SHP77 treated with DMSO at 0.1 percent for 48 hours (cell line): ENCODE measurements around the gene SCAF11.

Experiments used
- DNase-seq: peaks from one replicate; lab custom pipeline; 2025; lab: John Stamatoyannopoulos, UW

Gene SCAF11

DNA sequence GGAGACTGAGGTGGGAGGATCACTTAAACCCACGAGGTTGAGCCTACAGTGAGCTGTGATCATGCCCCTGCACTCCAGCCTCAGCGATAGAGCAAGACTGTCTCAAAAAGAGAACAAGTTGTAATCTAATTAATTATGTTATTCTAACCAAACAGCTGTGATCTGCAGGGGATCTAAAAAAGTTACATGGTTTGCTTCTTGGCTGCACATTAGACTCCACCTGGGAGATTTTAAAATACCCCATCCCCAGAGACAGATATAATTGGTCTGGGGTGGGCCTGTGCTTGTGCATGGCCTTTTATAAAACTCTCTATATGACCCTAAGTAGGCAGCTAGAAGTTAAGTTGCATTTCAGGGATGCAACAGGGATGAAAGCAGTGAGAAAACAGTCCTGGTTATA is 76.7 kb downstream of the SCAF11 start:
- no peak for DNase-seq

DNA sequence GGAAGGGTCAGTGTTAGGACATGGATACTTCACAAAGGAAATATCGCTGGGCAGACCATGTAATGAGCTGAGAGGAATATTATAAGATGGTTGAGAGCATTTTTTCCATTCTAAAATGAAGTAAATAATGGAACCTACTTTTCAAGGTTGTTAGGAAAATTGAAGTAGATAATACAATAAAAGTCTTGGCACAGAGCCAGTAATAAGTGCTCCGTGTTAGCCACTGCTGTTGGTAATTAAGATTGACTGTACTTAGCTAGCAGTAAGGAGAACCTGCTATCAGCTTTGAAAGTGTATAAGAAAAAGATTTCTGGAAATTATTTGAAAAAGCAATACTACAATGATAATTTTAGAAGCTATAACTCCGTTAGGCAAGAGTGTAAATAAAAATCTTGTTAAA is 77.6 kb downstream of the SCAF11 start:
- no peak for DNase-seq

DNA sequence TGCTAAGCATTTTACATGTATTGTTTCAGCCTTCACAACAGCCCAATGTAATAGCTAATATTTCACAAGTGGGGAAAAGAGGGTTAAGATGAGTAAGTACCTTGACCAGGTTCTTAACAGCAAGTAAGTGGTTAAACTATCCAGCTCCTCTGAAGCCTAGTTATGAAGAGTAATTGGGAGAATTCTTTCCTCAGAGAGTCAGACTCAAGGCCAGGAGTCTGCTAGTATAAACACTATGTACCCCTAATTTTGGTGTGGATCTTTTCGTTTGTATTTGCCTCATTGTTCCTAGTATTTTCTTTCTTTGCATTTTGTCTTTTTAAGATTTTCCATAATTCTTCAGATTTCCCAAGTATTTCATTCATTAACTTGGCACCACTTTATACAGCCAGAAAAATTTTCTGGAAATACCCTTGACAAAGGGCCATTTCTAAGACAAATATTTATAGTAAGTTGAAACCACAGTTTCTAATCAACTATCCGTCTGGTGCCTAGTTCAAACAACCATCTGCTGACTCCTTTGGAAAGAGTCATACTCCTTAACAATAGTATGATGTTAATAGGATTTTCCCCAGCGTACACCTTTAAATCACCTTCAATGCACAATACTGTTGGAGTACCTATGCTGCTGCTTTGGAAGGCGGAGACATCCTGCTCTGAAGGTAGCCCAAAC is 81.2 kb downstream of the SCAF11 start:
- no peak for DNase-seq

DNA sequence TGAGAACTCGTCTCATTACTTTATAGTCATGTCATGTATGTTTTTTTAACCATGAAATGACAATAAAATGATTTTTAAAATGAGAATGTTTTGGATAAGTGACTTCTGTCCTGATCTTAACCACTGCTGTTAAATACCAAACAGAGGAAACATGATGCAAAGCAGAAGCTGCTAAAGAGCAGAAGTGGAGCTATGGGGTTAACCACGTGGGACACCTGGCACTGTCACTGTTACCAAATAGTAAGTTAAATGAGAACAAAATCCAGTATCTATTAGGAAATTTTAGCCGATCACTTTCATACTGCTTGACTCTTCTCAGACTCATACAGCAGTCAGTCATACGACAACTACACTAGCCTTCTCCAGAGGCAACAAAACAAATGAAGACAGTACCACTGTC is 82.4 kb downstream of the SCAF11 start:
- no peak for DNase-seq

DNA sequence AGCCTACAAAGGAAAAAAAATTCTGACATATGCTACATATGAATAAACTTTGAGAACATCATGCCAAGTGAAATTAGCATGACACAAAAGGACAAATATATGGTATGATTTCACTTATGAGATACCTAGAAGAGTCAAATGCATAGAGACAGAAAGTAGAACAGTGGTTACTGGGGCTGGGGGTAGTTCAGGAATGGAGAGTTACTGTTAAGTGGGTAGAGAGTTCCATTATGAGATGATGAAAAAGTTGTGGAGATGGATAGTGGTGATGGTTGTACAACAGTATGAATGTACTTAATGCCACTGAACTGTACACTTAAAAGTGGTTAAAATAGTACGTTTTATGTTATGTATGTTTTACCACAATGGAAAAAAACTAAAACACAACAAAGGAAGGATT is 92.3 kb downstream of the SCAF11 start:
- DNase-seq, result no peak

DNA sequence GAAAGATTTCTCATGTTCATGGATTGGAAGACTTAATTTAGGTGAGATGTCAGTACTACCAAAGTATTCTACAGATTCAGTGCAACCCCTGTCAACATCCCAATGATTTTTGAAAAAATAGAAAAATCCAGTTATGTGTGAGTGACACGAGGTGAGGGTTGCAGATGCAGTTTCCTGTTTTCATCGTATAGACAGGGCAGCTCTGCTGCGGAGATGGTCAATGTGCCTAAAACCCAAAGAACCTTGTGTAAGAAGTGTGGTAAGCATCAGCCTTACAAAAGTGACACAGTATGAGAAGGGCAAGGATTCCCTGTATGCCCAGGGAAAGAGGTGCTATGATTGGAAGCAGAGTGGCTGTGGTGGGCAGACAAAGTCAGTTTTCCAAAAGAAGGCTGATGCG is 94.4 kb downstream of the SCAF11 start:
- DNase-seq, result no peak

DNA sequence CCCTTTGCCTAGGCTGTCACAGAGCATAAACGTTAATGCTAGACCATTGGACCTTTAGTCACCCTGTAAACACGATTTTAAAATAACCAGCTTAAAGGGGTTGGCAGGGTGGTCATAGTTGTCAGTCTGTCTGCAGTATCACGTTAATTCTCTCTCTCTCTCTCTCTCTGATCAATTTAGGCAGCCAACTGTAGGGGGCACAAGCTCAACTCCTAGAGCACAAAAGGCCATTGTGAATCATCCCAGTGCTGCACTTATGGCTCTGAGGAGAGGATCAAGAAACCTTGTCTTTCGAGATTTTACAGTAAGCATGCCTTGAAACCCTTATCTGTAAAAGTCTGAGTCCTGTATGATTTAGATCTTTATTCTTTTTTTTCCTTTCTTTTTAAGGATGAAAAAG is 97.1 kb downstream of the SCAF11 start:
- no peak for DNase-seq

DNA sequence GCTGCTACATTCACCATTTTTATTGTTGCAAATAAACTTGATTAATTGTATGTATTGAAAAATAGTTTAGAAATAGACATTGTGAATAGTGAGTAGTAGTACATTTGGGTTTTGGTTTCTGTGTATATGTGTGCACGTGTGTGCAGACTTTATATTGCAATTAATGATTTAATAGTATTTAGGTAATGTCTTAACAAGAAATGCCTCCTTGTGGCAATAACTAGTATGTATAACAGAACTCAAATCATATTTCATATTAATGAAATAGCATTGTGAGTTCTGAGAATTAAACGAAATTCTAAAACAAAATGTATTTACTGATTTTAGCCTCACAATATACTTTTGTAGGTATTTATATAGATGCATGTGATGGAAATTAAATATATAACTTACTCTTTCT is 100.1 kb downstream of the SCAF11 start:
- no peak for DNase-seq

DNA sequence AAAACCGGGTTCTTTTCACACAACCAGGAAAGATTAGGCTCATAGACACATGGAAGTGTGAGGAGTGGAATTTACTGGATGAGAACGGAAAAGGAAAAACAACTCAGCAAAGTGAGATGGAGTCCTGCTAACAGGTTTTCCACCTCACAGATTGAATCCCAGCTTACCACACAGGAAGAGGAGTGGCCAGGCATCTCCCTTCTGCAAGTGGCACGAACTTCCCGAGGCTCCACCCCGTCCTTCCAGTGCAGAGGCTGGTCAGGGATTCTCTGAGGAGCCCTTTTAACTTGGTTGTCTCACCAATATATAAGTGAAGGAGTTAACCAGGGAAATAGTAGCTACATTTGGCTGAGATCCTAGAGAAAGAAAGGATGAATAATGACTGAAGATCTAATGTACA is 102.8 kb downstream of the SCAF11 start:
- DNase-seq, result no peak

DNA sequence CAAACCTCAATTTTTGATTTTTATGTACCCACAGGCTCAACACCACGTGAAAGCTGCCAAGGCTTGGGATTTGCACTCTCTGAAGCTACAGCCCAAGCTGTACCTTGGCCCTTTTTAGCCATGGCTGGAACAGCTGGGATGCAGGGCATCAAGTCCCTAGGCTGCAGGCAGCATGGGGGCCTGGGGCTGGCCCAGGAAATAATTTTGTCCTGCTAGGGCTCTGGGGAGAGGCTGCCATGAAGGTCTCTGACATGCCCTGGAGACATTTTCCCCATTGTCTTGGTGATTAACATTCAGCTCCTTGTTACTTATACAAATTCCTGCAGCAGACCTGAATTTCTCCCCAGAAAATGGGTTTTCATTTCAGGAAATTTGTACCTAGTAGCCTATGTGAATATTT is 103.7 kb downstream of the SCAF11 start:
- no peak for DNase-seq

DNA sequence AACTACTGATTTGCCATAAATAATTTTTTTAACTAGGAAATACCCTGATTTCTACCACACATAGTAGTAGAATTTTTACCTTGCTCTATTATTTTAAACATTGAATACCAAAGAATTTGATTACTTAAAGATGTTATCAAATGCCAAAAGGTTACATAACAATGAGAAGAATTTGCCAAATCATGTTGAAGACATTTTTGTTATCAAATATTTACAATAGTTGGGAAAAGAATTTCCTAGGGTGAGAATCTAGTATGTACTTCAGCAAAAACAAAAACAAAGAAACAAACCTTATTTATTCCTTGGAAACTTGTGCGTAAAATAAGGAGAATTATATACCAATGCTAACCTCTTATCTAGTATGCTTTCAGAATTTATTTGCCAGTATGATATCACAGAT is 107.2 kb downstream of the SCAF11 start:
- DNase-seq, result no peak

DNA sequence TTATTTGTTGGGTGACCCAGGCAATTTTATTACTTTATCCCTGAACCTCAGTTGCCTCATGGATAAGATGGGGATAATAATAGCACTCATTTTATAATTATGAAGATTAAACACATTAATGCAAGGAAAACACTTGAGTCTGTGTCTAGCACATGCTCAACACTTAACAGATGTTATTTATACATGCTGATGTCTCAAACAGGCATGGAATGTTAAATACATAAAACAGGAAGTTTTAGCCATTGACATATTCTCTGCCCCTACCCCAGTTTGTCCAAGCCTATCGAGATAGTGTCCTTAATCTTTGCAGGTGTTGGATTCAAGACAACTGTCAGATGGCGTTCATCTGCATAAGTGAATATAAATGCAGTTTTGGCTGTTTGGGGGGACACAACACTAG is 109.8 kb downstream of the SCAF11 start:
- no peak for DNase-seq

DNA sequence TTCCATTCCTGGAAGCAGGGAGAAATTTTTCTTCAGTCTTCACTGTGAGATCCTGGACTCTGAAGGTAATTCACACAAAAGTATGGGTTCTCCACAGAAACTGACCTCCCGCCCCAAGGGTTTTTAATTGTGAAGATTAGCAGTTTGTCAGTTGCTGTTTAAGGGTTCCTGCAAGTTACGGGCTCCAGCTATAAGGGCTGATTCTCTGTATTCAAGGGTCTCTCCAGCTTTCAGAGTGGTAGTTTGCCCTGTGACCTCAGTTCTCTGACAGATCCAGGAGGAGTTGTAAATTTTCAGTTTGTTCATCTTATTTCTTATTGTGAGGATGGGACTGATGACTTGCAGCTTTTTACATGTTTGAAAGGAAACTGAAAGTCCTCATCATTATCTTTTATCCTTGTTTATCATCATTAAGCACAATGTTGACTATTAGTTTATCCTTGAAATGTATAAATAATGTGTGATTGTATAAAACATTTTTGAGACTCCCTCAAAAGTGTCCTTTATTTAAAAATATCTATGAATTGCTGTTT is 110.9 kb downstream of the SCAF11 start:
- DNase-seq, result no peak

DNA sequence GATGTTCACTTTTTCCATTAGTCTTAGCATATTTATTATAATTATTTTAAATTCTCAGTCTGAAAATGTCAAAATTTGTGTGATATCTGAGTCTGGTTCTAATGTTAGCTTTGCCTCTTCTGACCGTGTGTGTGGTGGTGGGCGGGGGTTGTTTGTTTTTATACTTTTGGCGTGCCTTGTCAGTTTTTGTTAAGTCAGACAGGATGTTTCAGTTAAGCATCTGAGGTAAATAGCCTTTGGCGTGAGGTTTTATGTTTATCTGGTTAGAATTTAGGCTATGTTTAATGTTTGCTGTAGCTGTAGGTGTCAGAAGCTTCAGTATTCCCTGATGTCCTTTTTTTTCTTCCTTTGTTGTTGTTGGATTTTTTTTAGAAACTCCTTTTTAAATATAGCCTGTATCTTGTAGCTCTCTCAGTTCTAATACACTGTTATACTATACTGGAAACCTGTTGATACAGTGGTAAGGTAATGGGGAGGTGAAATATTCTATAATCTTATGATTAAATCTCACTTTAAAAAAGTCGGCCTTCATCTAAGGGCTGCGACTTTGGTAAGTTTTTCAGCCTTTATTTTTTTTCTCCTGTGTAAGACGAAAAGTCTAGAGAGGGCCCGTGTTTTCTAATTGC is 111.6 kb downstream of the SCAF11 start:
- no peak for DNase-seq

DNA sequence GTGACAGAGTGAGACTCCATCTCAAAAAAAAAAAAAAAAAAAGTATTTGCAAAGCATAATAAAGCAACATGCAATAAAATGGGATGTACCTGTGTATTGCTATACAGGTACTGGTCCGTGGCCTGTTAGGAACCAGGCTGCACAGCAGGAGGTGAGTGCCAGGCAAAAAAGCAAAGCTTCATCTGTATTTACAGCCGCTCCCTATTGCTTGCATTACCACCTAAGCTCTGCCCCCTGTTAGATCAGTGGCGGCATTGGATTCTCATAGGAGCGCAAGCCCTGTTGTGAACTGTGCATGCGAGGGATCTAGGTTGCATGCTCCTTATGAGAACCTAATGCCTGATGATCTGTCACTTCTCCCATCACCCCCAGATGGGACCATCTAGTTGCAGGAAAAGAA is 113.3 kb downstream of the SCAF11 start:
- DNase-seq, result no peak

DNA sequence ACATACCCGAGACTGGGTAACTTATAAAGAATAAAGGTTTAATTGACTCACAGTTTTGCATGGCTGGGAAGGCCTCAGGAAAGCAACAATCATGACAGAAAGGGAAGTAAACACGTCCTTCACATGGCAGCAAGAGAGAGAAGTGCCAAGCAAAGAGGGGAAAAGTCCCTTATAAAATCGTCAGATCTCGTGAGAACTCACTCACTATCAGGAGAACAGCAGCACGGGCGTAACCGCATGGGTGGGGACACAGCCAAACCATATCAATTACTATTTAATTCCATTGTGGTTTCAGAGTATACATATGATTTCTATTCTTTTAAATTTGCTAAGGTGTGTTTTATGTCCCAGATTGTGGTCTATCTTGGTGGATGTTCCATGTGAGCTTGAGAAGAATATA is 117.9 kb downstream of the SCAF11 start:
- no peak for DNase-seq
